Gastroesophageal sphincter (tissue), 3 donors: ENCODE measurements around the gene INTS15.

ENCODE experiments used
- EP300 ChIP-seq: sonication (generic); formaldehyde crosslinking; IDR thresholded peaks from one replicate; pipeline ENCODE4 v1.6.1; 2017; ENCODE audit warnings: antibody characterized with exemption, mild to moderate bottlenecking
- POLR2A ChIP-seq, 2 donors: fragments of 450-650 bp; IDR thresholded peaks; one replicate each; pipeline ENCODE4 v1.6.1; 2017; ENCODE audit warnings: antibody characterized with exemption in 2 of 2, mild to moderate bottlenecking in 2 of 2, moderate library complexity in 1 of 2
- POLR2AphosphoS5 ChIP-seq: sonication (generic); formaldehyde crosslinking; IDR thresholded peaks from one replicate; pipeline ENCODE4 v1.6.1; 2017; ENCODE audit warnings: antibody characterized with exemption
- TF ChIP-seq, protein P1 (sequence below), 4 experiments: fragments of 200-600 bp in 2 of 4; fragments of 450-650 bp in 2 of 4; sonication (generic) in 1 of 4; IDR thresholded peaks; one replicate each; pipeline ENCODE4 v1.5.1; 2017 to 2019; ENCODE audit warnings: antibody characterized with exemption in 4 of 4, mild to moderate bottlenecking in 2 of 4, moderate library complexity in 2 of 4

DNA sequence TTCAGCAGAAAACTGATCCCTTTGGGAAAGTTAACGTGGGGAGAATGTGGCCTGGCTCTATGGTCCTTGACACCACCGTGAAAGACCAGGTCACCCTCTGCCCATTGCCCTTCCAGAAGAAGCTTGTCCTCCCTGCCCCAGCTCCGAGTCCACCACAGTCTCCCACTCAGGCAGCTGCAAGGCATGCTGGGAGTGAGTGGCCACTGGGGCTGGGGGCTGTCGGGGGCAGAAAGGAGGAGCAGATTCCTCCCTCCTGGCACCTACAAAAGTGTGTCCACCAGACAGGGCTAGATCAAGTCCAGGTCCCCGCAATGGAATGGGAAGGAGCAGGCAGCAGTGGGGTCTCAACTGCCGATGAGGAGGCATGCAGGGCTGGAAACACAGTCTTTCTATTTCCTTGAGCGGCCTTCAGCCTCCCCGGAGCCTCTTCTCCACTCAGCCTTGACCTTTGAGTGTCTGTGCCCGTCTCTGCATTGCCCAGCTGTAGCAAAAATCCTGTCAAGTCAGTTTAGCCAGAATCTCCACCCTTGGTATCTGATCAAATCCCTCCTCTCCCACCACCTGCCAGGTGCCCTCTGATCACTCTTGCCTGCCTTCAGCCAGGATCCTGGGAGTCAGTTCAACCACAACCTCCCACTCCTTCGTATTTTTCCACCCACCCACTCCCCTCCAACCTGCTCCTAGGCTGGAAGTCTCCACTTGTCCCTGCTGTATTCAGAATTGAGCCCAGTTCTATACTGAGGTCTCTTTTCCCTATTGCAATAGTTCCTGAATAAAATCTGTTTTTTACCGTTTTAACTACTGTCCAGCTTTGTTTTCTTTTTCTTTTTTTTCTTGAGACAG is 40.4 kb downstream of the INTS15 start:
- TF ChIP-seq POLR2AphosphoS5 (no peak), POLR2A (IDR thresholded peaks at IDR 0.05) (no peak), EP300 (no peak)
- TF ChIP-seq, protein P1, sequence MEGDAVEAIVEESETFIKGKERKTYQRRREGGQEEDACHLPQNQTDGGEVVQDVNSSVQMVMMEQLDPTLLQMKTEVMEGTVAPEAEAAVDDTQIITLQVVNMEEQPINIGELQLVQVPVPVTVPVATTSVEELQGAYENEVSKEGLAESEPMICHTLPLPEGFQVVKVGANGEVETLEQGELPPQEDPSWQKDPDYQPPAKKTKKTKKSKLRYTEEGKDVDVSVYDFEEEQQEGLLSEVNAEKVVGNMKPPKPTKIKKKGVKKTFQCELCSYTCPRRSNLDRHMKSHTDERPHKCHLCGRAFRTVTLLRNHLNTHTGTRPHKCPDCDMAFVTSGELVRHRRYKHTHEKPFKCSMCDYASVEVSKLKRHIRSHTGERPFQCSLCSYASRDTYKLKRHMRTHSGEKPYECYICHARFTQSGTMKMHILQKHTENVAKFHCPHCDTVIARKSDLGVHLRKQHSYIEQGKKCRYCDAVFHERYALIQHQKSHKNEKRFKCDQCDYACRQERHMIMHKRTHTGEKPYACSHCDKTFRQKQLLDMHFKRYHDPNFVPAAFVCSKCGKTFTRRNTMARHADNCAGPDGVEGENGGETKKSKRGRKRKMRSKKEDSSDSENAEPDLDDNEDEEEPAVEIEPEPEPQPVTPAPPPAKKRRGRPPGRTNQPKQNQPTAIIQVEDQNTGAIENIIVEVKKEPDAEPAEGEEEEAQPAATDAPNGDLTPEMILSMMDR (IDR thresholded peaks at IDR 0.05), result no peak
